GM20000 (cell line): ENCODE results near the gene C1orf56.
A peak's percentile ranks its signal among the peaks of the same experiment; 100 is the strongest.

Experiments
- DNase-seq: peaks from one replicate; pipeline ENCODE4 v3.0.0; 2012; ENCODE audit warnings: low spot score
- TF ChIP-seq, protein P1 (sequence below): IDR thresholded peaks from 2 replicates; pipeline ENCODE4 v1.5.1; 2012; ENCODE audit warnings: mild to moderate bottlenecking, control low read depth; ENCODE audit errors: extremely low read depth, missing control alignments

The C1orf56 gene

DNA sequence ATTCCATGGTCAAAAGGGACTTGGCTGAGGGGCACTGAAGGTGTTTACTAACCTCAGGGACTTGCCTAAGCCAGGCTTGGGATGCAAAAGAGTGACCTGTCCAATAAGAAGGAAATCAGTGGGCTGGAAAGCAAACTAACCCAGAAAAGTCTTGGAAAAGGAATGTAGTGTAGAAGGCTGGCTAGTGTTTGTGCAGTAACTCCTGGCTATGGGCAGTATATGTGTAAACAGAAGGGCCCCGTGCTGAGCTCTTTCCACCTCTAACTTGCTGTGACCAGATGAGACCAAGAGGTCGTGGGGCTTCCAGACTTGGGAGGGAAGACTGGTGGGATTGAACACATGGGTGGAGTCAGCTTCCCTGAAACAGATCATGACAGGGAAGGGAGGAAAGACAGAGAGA lies 44.9 kb upstream of the C1orf56 start:
- no peak for DNase-seq
- TF ChIP-seq, protein P1, sequence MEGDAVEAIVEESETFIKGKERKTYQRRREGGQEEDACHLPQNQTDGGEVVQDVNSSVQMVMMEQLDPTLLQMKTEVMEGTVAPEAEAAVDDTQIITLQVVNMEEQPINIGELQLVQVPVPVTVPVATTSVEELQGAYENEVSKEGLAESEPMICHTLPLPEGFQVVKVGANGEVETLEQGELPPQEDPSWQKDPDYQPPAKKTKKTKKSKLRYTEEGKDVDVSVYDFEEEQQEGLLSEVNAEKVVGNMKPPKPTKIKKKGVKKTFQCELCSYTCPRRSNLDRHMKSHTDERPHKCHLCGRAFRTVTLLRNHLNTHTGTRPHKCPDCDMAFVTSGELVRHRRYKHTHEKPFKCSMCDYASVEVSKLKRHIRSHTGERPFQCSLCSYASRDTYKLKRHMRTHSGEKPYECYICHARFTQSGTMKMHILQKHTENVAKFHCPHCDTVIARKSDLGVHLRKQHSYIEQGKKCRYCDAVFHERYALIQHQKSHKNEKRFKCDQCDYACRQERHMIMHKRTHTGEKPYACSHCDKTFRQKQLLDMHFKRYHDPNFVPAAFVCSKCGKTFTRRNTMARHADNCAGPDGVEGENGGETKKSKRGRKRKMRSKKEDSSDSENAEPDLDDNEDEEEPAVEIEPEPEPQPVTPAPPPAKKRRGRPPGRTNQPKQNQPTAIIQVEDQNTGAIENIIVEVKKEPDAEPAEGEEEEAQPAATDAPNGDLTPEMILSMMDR: no peak

DNA sequence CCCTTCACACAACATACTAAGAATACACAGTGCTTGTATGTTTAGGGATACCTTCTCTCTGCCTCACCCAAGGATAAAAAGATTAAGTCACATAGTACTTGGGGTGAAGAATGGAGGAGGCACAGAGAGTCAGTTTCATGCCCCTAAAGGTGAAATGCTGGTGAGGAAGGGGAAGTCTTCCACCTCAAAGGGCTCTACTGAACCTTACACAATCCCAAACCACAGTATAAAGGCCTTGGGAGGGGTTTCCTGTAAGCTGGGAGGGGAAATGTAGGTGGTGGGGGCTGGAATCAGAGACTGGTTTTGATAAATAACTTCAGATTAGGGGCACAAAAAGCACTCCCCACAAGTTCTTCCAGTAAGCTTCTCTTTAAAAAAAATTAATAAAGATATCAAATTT lies 44.4 kb upstream of the C1orf56 start:
- DNase-seq: no peak
- TF ChIP-seq, protein P1: no peak

DNA sequence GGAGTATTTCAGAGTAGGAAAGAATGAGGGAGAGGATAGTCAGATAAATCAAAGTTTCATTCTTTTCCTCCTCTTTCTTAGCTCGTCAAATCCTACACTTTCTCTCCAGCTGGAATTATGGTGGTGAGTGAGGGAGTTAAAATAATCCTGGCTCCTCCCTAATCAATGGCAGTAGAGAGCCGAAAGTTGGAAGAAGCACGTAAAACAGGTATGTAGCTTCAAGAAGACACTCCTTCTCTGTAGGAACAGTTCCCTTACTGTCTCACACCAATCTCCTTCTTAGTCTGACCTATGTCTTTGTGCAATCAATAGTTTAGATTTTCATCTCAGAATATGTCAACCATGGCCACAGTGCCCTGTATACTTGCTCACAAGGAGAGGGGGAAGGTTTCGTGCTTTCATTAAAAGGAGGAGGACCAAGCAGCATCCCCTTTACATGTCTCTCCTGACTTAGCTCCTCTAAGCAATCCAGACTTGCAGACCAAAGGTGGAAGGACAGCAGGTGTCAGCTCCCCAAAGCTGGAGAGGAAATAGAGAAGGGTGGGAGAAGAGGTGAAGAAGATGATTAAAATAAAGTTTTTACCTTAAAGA lies 41.7 kb upstream of the C1orf56 start:
- TF ChIP-seq, protein P1: no peak
- DNase-seq: no peak

DNA sequence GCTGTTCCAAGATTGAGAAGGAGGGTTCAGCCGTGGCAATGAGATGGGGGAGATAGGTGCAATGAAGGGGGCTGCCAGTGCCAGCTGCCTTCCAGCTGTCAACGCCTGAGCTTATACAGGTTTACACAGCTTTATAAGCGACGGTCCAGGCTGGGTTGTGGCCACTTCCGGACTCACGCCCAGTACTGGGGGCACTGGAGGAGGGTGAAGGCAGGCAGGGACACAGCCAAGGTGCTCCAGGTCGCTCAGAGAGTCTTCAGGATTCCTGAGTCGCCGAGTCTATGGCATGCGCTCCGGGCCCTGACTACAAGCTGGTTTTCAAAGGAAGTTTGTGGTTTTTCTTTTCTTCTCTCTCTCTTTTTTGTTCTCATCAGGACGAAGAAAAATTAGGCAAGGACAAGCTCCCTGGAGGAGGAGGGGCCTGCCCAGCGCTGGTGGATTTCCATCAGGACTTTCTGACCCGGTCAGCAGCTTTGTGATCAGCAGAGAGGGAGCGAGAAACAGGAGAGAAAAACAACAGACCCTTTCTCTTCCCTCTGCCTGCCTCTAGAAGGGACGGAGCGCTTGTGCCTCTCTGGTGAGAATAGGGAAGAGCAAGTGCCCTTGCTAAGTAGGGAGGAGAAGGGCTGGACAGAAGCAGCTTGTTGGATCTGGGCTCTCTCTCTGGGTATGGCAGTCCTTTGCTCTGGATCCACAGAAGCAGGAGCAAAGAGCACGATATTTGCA lies 41.1 kb upstream of the C1orf56 start, which contains the start of gene MINDY1:
TSS of gene MINDY1 (minus strand) at position 576 of the 726 bp plus-strand sequence. CDS start 4,285 bp downstream, outside the sequence.
- TF ChIP-seq, protein P1: no peak
- DNase-seq: peak; percentile 74

DNA sequence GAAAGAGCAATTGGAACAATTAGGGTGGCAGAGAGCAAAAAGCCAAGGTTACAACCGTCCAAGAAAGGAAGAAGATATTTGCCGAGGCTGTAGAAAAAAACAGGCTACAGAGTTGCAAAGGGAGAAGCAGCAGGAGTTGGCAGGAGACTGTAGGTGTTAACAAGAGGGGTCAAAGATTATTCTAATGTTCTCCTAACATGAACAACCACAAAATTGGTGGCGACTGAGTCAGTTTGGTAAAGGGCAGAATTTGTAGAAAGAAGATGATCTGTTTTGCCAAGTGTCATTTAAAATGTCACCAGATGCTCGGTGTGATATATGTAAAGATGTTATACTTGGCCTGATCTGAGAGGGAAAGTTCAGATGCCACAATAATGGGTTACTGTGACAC lies 39.7 kb upstream of the C1orf56 start:
- TF ChIP-seq, protein P1: no peak
- DNase-seq: no peak

DNA sequence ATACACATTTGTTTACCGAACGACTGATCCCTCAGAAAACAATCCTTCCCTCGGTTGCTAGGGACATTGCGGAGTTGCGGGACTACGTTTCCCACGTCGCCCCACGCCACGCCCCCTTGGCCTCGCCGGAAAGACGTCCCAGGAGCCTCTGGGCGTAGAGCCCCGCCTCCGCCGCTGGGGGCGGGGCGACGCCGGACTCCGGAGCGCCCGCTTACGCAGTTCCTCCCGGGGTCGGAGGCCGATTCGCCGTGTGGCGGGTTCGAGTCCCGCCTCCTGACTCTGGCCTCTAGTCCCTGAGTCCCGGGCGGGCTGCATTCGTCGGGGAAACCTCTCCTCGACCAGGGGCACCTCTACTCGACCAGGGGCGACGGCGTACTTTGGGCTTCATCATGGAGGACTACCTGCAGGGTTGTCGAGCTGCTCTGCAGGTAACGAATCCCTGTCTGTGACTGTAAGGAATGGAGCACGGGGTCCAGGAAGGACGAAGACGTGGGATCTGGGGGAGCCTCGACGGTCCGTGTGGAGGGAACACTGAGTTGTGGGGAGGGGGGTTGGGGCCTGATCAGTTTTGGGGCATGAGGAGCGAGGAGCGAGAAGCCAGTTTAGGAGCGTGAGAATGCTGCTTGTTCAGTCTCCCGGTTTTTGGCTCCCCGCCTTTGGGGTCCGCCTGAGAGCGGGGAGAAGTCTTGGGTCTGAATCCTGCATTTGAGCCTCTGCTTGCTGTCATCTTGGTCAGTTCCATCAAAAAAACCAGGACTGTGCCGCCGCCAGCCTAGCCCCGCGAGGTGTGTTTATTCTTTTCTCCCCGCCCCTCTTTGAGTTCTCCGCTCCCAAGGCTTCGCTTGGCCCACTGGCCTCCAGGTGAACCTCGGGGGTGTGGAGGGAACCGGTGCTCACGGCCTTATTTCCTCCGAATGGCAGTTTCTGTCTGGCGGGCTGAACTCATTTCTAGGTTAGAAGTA lies 39.0 kb upstream of the C1orf56 start, which contains the start of gene PRUNE1:
TSS of gene PRUNE1 (plus strand) at position 206 of the 962 bp plus-strand sequence. CDS start at position 390, 184 bp downstream.
- peak; percentile 97 for DNase-seq
- TF ChIP-seq, protein P1: no peak
